ENCODE data around the gene ATP8A1. TPM values are rescaled to one million over a fixed set of nuclear protein-coding genes. Genes with fewer than 3 reads are reported as not detected.

The ATP8A1 gene
- total RNA-seq, 4 donors from 2014 or later = 23.8 to 74.2 (median 31.1) TPM

DNA sequence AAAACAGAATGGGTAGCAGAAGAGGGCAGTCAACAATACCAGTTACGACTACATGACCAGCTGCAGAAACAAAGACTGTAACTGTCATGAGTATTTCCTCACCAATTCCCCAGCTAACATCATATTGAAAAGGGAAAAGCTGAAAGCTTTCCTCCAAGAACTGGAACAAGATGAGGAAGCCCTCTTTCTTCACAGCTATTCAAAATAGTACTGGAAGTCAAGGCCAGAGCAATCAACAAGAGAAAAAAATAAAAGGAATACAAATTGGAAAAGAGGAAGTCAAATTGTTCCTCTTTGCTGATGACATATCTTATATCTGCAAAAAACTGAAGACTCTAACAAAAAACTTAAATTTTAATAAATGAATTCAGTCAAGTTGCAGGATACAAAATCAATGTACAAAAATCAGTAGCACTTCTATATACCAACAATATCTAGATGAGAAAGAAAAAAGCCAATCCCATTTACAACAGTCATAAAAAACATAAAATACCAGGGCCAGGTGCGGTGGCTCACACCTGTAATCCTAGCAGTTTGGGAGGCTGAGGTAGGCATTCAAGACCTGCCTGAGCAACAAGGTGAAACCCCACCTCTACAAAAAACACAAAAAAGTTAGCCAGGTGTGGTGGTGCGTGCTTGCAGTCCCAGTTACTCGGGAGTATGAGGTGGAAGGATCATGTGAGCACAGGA lies 125.4 kb downstream of the ATP8A1 start:
- in situ Hi-C loops (cut with MboI; ENCODE audit: low sequenced_read_pairs in 4 of 4) = no loop called here
- H3K9me3 ChIP-seq = no peaks in the 10 kb centered on the region
- TF ChIP-seq POLR2A (IDR thresholded peaks at IDR 0.05) = no peak
- TF ChIP-seq, protein P1, sequence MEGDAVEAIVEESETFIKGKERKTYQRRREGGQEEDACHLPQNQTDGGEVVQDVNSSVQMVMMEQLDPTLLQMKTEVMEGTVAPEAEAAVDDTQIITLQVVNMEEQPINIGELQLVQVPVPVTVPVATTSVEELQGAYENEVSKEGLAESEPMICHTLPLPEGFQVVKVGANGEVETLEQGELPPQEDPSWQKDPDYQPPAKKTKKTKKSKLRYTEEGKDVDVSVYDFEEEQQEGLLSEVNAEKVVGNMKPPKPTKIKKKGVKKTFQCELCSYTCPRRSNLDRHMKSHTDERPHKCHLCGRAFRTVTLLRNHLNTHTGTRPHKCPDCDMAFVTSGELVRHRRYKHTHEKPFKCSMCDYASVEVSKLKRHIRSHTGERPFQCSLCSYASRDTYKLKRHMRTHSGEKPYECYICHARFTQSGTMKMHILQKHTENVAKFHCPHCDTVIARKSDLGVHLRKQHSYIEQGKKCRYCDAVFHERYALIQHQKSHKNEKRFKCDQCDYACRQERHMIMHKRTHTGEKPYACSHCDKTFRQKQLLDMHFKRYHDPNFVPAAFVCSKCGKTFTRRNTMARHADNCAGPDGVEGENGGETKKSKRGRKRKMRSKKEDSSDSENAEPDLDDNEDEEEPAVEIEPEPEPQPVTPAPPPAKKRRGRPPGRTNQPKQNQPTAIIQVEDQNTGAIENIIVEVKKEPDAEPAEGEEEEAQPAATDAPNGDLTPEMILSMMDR (IDR thresholded peaks at IDR 0.05 in 4 of 5, conservative IDR thresholded peaks at IDR 0.05 in 1 of 5) = no peak

DNA sequence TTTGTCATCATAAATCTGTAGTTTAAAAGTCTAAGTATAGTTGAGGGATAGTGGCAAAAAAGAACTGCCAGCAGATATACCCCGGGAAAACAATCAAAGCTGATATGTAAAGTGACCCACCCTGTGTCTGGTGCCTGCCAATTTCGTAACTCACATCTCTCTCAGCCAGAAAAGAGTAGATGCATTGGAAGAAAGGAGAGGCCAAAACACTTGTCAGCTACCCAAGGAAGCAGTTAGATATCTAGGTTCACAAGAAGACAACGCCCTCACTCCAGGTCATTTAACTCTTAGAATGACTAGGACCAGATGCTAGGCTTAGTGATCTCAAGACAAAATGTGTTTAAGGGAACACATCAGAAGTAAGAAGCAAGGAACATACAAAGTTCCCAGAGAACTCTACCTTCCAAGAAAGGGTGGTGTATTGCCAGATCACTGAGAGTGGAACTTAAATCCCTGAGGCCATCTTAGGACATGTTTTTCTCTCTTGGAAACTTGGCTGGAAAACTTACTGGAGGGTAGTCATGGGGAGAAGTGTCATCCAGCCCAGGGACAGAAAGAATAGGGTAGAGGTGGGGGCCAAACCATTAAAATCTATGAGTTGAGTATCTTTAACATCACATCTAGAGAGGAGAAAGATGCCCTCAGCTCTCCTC lies 133.7 kb downstream of the ATP8A1 start:
- Histone ChIP-seq H3K27ac (peak overlapping the region; percentile 19 to 56 (median 33)), H3K4me3 (no peak overlapping the region), H3K9me3 (no peaks in the 10 kb centered on the region), H3K27me3 (no peaks in the 10 kb centered on the region), H3K36me3 (no peaks in the 10 kb centered on the region), H3K4me1 (peaks cover 11 to 18% of the 10 kb centered on the region in 2 donors)
- in situ Hi-C loops (cut with MboI; ENCODE audit: low sequenced_read_pairs in 4 of 4) = loop anchor here in 2 of 4 donors (5.0 kb wide), 1 partner anchor 241 kb away; no protein-coding TSS in a partner anchor
- TF ChIP-seq, protein P1 (IDR thresholded peaks at IDR 0.05 in 4 of 5, conservative IDR thresholded peaks at IDR 0.05 in 1 of 5) = no peak
- no peak for TF ChIP-seq POLR2A (IDR thresholded peaks at IDR 0.05)
- intact Hi-C loops (cut with DNase I; ENCODE audit: low total_unique reads) = no loop called here
- ATAC-seq (peak; percentile 65 to 67), DNase-seq (no peak)

More for the DNA sequence above, 125.4 kb downstream of the ATP8A1 start:
- no peak for ATAC-seq
- peaks cover 0 to 10% of the 10 kb centered on the region in 2 donors for H3K36me3 ChIP-seq
- DNase-seq = no peak
- intact Hi-C loops (cut with DNase I; ENCODE audit: low total_unique reads) = no loop called here
- H3K27me3 ChIP-seq = no peaks in the 10 kb centered on the region
- no peak overlapping the region for H3K27ac ChIP-seq
- H3K4me1 ChIP-seq = peaks cover 0 to 3% of the 10 kb centered on the region in 2 donors
- no peak overlapping the region for H3K4me3 ChIP-seq

DNA sequence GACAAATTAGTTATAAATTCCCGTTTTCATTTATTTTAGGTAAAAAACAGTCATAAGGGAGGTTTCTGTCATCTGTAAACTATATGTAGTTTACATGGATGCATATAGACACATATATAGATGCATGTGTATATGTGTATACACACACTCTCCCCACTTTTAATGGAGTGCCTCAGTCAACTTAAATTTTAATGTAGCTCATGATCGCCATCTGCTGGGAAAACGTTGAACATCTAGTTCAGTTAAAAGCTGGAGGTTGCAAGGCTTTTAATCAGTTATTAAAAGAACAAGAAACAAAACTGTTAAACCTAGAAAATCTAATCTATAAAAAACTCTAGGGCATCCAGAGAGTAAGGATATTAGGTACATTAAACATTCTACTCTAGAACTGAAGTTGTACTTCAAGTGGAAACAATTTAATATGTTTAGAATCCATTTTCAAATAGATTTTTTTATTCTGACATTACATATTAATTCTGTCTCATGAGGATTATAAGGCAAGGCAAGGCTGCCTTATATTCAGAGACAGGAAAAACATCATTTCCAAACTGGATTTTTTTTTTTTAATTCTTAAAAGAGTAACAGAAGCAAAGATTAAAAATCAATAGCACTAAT lies 137.0 kb downstream of the ATP8A1 start:
- TF ChIP-seq POLR2A (IDR thresholded peaks at IDR 0.05) = no peak
- TF ChIP-seq, protein P1 (IDR thresholded peaks at IDR 0.05 in 4 of 5, conservative IDR thresholded peaks at IDR 0.05 in 1 of 5) = peak; percentile 55 to 73 (median 64)
- intact Hi-C loops (cut with DNase I; ENCODE audit: low total_unique reads) = loop anchor here (1.0 to 5.0 kb wide), 2 partner anchors 148 to 238 kb away; no protein-coding TSS in a partner anchor
- no peak overlapping the region for H3K27ac ChIP-seq
- in situ Hi-C loops (cut with MboI; ENCODE audit: low sequenced_read_pairs in 4 of 4) = loop anchor here (5.0 kb wide), 1 partner anchor 238 kb away; no protein-coding TSS in a partner anchor
- no peaks in the 10 kb centered on the region for H3K27me3 ChIP-seq
- ATAC-seq (peak; percentile 48 to 71), DNase-seq (no peak)
- H3K36me3 ChIP-seq = no peaks in the 10 kb centered on the region
- H3K4me1 ChIP-seq = peaks cover 21 to 29% of the 10 kb centered on the region in 2 donors
- H3K4me3 ChIP-seq = no peak overlapping the region
- no peaks in the 10 kb centered on the region for H3K9me3 ChIP-seq

DNA sequence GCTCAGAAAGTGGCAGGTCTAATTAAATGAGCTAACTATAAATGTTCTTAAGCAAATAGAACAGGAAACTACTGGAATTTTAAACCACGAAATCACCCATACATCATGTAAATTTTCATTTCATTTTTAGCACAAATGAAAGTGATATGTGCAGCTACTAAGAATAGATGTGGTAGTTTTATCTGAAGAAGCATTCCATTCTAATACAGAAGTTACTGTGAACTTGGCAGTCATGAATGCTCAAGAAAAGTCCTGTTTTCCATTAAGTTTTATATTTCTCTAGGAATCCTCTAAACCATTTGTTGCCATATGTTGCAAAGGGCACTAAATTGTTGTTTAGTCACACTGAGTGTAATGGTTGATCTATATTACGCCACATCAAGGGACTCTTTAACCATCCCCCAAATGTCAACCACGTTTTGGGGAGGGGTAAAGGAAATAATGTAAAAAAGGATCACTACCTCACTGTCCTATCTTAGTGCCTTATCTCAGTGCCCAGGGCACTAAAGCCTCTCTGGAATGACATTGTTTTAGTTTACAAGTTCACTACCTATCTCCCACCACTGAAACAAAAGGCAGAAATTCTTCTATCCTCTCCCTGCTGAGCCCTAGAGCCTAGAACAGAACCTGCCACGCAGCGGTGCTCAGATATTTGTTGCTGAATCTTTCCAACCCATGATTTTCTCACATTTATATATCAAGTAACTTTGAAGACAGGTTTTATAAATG lies 141.6 kb downstream of the ATP8A1 start:
- peak overlapping the region in 1 of 4 donors; percentile 19 for H3K27ac ChIP-seq
- no peak overlapping the region for H3K4me3 ChIP-seq
- DNase-seq = no peak
- no peak for TF ChIP-seq POLR2A (IDR thresholded peaks at IDR 0.05)
- TF ChIP-seq, protein P1 (IDR thresholded peaks at IDR 0.05 in 4 of 5, conservative IDR thresholded peaks at IDR 0.05 in 1 of 5) = no peak
- in situ Hi-C loops (cut with MboI; ENCODE audit: low sequenced_read_pairs in 4 of 4) = loop anchor here in 2 of 4 donors (5.0 kb wide), 1 partner anchor 233 kb away; no protein-coding TSS in a partner anchor
- no peaks in the 10 kb centered on the region for H3K36me3 ChIP-seq
- no peaks in the 10 kb centered on the region for H3K27me3 ChIP-seq
- no peak for ATAC-seq
- no peaks in the 10 kb centered on the region for H3K9me3 ChIP-seq
- intact Hi-C loops (cut with DNase I; ENCODE audit: low total_unique reads) = loop anchor here (5.0 kb wide), 1 partner anchor 143 kb away; no protein-coding TSS in a partner anchor
- peaks cover 11 to 15% of the 10 kb centered on the region in 2 donors for H3K4me1 ChIP-seq

Measured in gastrocnemius medialis (tissue), 4 donors.